B cell (primary cell): ENCODE data around the gene FAM124A. TPM values are rescaled to one million over a fixed set of nuclear protein-coding genes. Genes with fewer than 3 reads are reported as not detected.

ENCODE experiments used
- ATAC-seq: fragments of 200-7000 bp; cut with Tn5 transposase; one replicate; pipeline ENCODE4 v1.10.0; 2021; ENCODE audit warnings: low read depth, mild to moderate bottlenecking, moderate number of reproducible peaks, moderate library complexity
- CTCF ChIA-PET: fragments of 350-600 bp; sonication (Branson Sonifier 250); formaldehyde crosslinking; loops from one replicate; lab custom pipeline; 2021; ENCODE audit warnings: antibody characterized with exemption, inconsistent platforms; lab: Charles Lee
- POLR2A ChIA-PET: fragments of 350-600 bp; sonication (Branson Sonifier 250); formaldehyde crosslinking; loops from one replicate; lab custom pipeline; 2021; ENCODE audit warnings: antibody characterized with exemption; lab: Charles Lee
- DNase-seq: peaks from one replicate; pipeline ENCODE4 v3.0.0; 2013
- H2AFZ ChIP-seq: 2 replicates; pipeline ENCODE4 v1.6.1; 2012; ENCODE audit warnings: mild to moderate bottlenecking, low read depth, low read length; ENCODE audit not compliant: insufficient read depth, poor library complexity, severe bottlenecking
- H3K27ac ChIP-seq, 2 donors: 1 replicate in 1 of 2; 2 replicates in 1 of 2; pipeline ENCODE4 v1.5.1; 2012 to 2013; ENCODE audit warnings: low read length in 2 of 2, mild to moderate bottlenecking in 2 of 2, moderate library complexity in 1 of 2
- H3K27me3 ChIP-seq, 4 experiments: fragments of 200-600 bp in 1 of 4; sonication (generic) in 1 of 4; replicated peaks in 1 of 4; 1 replicate in 2 of 4; 2 replicates in 2 of 4; pipeline versions ENCODE4 v1.6.1 to v1.7.0; 2013 to 2016; ENCODE audit warnings: low read length in 3 of 4, mild to moderate bottlenecking in 2 of 4, mixed read lengths in 1 of 4, moderate library complexity in 1 of 4; ENCODE audit not compliant: insufficient read depth in 4 of 4, control insufficient read depth in 3 of 4; ENCODE audit errors: control extremely low read depth in 1 of 4
- H3K36me3 ChIP-seq, 2 experiments: replicated peaks in 1 of 2; 1 replicate in 1 of 2; 2 replicates in 1 of 2; pipeline versions ENCODE4 v1.6.1 to v1.7.1; 2013; ENCODE audit warnings: low read length in 1 of 2; ENCODE audit not compliant: insufficient read depth in 2 of 2, control insufficient read depth in 1 of 2; ENCODE audit errors: control extremely low read depth in 1 of 2, extremely low read depth in 1 of 2
- H3K4me1 ChIP-seq, 2 donors: fragments of 200-600 bp in 1 of 2; sonication (generic) in 1 of 2; 1 replicate in 1 of 2; 2 replicates in 1 of 2; pipeline versions ENCODE4 v1.5.1 to v1.6.1; 2013 to 2017; ENCODE audit warnings: low read length in 2 of 2; ENCODE audit not compliant: control insufficient read depth in 2 of 2, insufficient read depth in 2 of 2
- H3K4me2 ChIP-seq: replicated peaks from 2 replicates; pipeline ENCODE3; 2012; ENCODE audit warnings: mild to moderate bottlenecking, low read depth, low read length; ENCODE audit not compliant: poor library complexity, severe bottlenecking
- H3K4me3 ChIP-seq, 5 experiments: fragments of 200-600 bp in 1 of 5; sonication (generic) in 1 of 5; 1 replicate in 3 of 5; 2 replicates in 2 of 5; pipeline versions ENCODE4 v1.5.1 to v1.7.0; 2011 to 2016; ENCODE audit warnings: low read length in 4 of 5, mild to moderate bottlenecking in 4 of 5, low read depth in 2 of 5, control low read depth in 1 of 5, moderate library complexity in 1 of 5; ENCODE audit not compliant: insufficient read depth in 1 of 5; ENCODE audit errors: control extremely low read depth in 1 of 5, extremely low read depth in 1 of 5
- H3K79me2 ChIP-seq: fragments of 200-600 bp; sonication (generic); one replicate; pipeline ENCODE4 v1.6.0; 2016; ENCODE audit warnings: low read length; ENCODE audit not compliant: control insufficient read depth, insufficient read depth
- H3K9ac ChIP-seq: fragments of 200-600 bp; sonication (generic); 2 replicates; pipeline ENCODE4 v1.6.1; 2017; ENCODE audit warnings: mild to moderate bottlenecking, low read length, moderate library complexity
- H3K9me3 ChIP-seq, 3 donors: one replicate each; pipeline versions ENCODE4 v1.6.1 to v1.7.1; 2013; ENCODE audit warnings: low read length in 2 of 3; ENCODE audit not compliant: control insufficient read depth in 2 of 3, insufficient read depth in 1 of 3; ENCODE audit errors: control extremely low read depth in 1 of 3
- H4K20me1 ChIP-seq: 2 replicates; pipeline ENCODE4 v1.6.0; 2012; ENCODE audit warnings: mild to moderate bottlenecking, low read length; ENCODE audit not compliant: insufficient read depth, control insufficient read depth, poor library complexity, severe bottlenecking
- H3K27ac Mint-ChIP-seq: one replicate; pipeline ENCODE4 v1.8.0; 2021; ENCODE audit warnings: mixed read lengths
- H3K27me3 Mint-ChIP-seq: one replicate; pipeline ENCODE4 v1.8.0; 2021; ENCODE audit warnings: mixed read lengths
- H3K4me1 Mint-ChIP-seq: one replicate; pipeline ENCODE4 v1.8.0; 2021; ENCODE audit warnings: mixed read lengths
- H3K4me3 Mint-ChIP-seq: one replicate; pipeline ENCODE4 v1.8.0; 2021; ENCODE audit warnings: mixed read lengths
- H3K9me3 Mint-ChIP-seq: one replicate; pipeline ENCODE4 v1.8.0; 2022; ENCODE audit warnings: mixed read lengths; ENCODE audit not compliant: insufficient read depth
- EZH2 ChIP-seq: IDR thresholded peaks from 2 replicates; pipeline ENCODE4 v1.6.1; 2012; ENCODE audit warnings: borderline replicate concordance, low read depth, mild to moderate bottlenecking, moderate library complexity, low read length; ENCODE audit not compliant: insufficient read depth, poor library complexity, severe bottlenecking
- WGBS: methylation state at CpG from one replicate; pipeline ENCODE4 v1.1.5; 2013; ENCODE audit warnings: missing lambda C conversion rate; ENCODE audit not compliant: insufficient coverage; 5-methylcytosine and 5-hydroxymethylcytosine counted together
- intact Hi-C: fragments of 100-400 bp; cut with micrococcal nuclease; formaldehyde crosslinking; loops from one replicate; pipeline ENCODE4 v1.10.0; 2022
- polyA plus RNA-seq: library from polyadenylated mRNA; depleted of rRNA; stranded (reverse); fragments of >200 nt; gene quantifications from 2 replicates; pipeline ENCODE4 v1.2.3, GENCODE V29; 2012
- total RNA-seq, 2 donors: library from RNA; stranded (reverse); fragments of 120-200 nt in 1 of 2; gene quantifications; 1 replicate in 1 of 2; 2 replicates in 1 of 2; pipeline versions ENCODE4 v1.2.3 to v1.2.4, GENCODE V29; 2013 to 2022
- TF ChIP-seq, protein P1 (sequence below): fragments of 200-600 bp; IDR thresholded peaks from one replicate; pipeline ENCODE4 v1.8.0; 2022; ENCODE audit warnings: antibody characterized with exemption, mild to moderate bottlenecking

FAM124A gene
- total and polyA plus RNA-seq, 2 donors (not counting 1 experiment from before 2014, with no cell fraction given) = 0.09 to 0.39 TPM

- ChIA-PET POLR2A (no interaction called here), CTCF (interaction anchor here (0.5 kb wide), 1 partner anchor 1785 kb away, joined by 3 read pairs; no protein-coding TSS in a partner anchor)
- no peak overlapping the region for H3K27ac Mint-ChIP-seq
- no peak overlapping the region for H3K4me3 Mint-ChIP-seq
- no peak for TF ChIP-seq EZH2
- TF ChIP-seq, protein P1, sequence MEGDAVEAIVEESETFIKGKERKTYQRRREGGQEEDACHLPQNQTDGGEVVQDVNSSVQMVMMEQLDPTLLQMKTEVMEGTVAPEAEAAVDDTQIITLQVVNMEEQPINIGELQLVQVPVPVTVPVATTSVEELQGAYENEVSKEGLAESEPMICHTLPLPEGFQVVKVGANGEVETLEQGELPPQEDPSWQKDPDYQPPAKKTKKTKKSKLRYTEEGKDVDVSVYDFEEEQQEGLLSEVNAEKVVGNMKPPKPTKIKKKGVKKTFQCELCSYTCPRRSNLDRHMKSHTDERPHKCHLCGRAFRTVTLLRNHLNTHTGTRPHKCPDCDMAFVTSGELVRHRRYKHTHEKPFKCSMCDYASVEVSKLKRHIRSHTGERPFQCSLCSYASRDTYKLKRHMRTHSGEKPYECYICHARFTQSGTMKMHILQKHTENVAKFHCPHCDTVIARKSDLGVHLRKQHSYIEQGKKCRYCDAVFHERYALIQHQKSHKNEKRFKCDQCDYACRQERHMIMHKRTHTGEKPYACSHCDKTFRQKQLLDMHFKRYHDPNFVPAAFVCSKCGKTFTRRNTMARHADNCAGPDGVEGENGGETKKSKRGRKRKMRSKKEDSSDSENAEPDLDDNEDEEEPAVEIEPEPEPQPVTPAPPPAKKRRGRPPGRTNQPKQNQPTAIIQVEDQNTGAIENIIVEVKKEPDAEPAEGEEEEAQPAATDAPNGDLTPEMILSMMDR = no peak
- no peaks in the 10 kb centered on the region for H3K4me1 Mint-ChIP-seq
- H2AFZ ChIP-seq = no peak overlapping the region
- H3K4me3 ChIP-seq = no peak overlapping the region
- no peaks in the 10 kb centered on the region for H3K79me2 ChIP-seq
- no peaks in the 10 kb centered on the region for H3K9me3 Mint-ChIP-seq
- H4K20me1 ChIP-seq = no peaks in the 10 kb centered on the region
- intact Hi-C loops = no loop called here
- WGBS = no CpG with 5 or more reads among the region's 1 CpG
- no peaks in the 10 kb centered on the region for H3K36me3 ChIP-seq
- no peak overlapping the region for H3K9ac ChIP-seq
- H3K4me2 ChIP-seq = no peak overlapping the region
- no peak overlapping the region for H3K27ac ChIP-seq
- H3K9me3 ChIP-seq = no peaks in the 10 kb centered on the region
- H3K27me3 Mint-ChIP-seq = peaks cover 1% of the 10 kb centered on the region
- H3K4me1 ChIP-seq = no peaks in the 10 kb centered on the region
- ATAC-seq = no peak
- no peak for DNase-seq
- H3K27me3 ChIP-seq = no peaks in the 10 kb centered on the region
Observed at GRCh38 chr13:51317262-51317661, 95.1 kb downstream of the FAM124A start.

DNA sequence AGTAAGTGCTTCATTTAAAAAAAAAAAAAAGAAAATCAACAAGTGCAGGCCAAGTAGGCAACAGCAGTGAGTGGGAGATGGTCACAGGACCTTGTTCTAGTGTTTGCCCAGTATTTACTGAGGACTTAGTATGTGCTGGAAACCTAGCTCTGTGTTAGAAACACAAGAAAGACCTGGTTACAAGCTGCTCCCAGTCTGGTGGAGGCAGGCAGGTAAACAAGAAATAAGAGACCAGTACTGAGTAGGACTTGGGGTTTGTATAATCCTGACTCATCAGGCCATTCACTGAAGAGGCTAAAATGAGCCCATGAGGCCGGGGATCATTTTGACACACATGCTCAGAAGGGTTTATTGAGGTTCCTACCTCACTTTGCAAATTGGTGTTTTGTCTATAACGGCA is 95.8 kb downstream of the FAM124A start:
- intact Hi-C loops = no loop called here
- 83% methylated on average over 2 of the region's 2 CpGs for WGBS
- no peak overlapping the region for H3K27ac Mint-ChIP-seq
- H3K9ac ChIP-seq = no peak overlapping the region
- no peaks in the 10 kb centered on the region for H3K36me3 ChIP-seq
- no peaks in the 10 kb centered on the region for H4K20me1 ChIP-seq
- no peak for TF ChIP-seq EZH2
- TF ChIP-seq, protein P1 = no peak
- no peak overlapping the region for H3K4me3 Mint-ChIP-seq
- no peak overlapping the region for H3K27ac ChIP-seq
- H3K9me3 ChIP-seq = no peaks in the 10 kb centered on the region
- H3K27me3 ChIP-seq = no peaks in the 10 kb centered on the region
- DNase-seq (no peak), ATAC-seq (no peak)
- no peak overlapping the region for H3K4me3 ChIP-seq
- no peak overlapping the region for H2AFZ ChIP-seq
- H3K4me2 ChIP-seq = no peak overlapping the region
- no peaks in the 10 kb centered on the region for H3K79me2 ChIP-seq
- H3K4me1 ChIP-seq = no peaks in the 10 kb centered on the region
- POLR2A ChIA-PET = no interaction called here
- no peaks in the 10 kb centered on the region for H3K27me3 Mint-ChIP-seq
- H3K4me1 Mint-ChIP-seq = no peaks in the 10 kb centered on the region
- CTCF ChIA-PET = interaction anchor here (1.5 kb wide), 1 partner anchor 17 kb away, joined by 3 read pairs; no protein-coding TSS in a partner anchor
- no peaks in the 10 kb centered on the region for H3K9me3 Mint-ChIP-seq
